Endodermal cell (in vitro differentiated cells): ENCODE measurements around the gene URM1. TPM values are rescaled to one million over a fixed set of nuclear protein-coding genes. Genes with fewer than 3 reads are reported as not detected.

Experiments used
- DNase-seq: peaks from one replicate; pipeline ENCODE4 v3.0.0-alpha.2; 2017
- H3K27ac ChIP-seq: 2 replicates; pipeline ENCODE4 v1.5.1; 2013; ENCODE audit warnings: mild to moderate bottlenecking, low read depth, low read length, moderate library complexity
- H3K27me3 ChIP-seq: 2 replicates; pipeline ENCODE4 v1.6.1; 2013; ENCODE audit warnings: mild to moderate bottlenecking, low read length, moderate library complexity; ENCODE audit not compliant: insufficient read depth, control insufficient read depth, poor library complexity, severe bottlenecking
- H3K36me3 ChIP-seq: 2 replicates; pipeline ENCODE4 v1.7.0; 2013; ENCODE audit warnings: mild to moderate bottlenecking, low read length, moderate library complexity; ENCODE audit not compliant: control insufficient read depth, insufficient read depth
- H3K4me1 ChIP-seq: one replicate; pipeline ENCODE4 v1.7.0; 2013; ENCODE audit warnings: low read length; ENCODE audit not compliant: control insufficient read depth, insufficient read depth
- H3K4me3 ChIP-seq: 2 replicates; pipeline ENCODE4 v1.5.1; 2013; ENCODE audit warnings: mild to moderate bottlenecking, low read length, moderate library complexity
- H3K9ac ChIP-seq: 2 replicates; pipeline ENCODE4 v1.6.1; 2013; ENCODE audit warnings: mild to moderate bottlenecking, low read length, moderate library complexity; ENCODE audit not compliant: poor library complexity, severe bottlenecking; ENCODE audit errors: extremely low read depth
- H3K9me3 ChIP-seq: 2 replicates; pipeline ENCODE4 v1.6.1; 2013; ENCODE audit warnings: mild to moderate bottlenecking, low read length, moderate library complexity; ENCODE audit not compliant: control insufficient read depth
- H3K27ac Mint-ChIP-seq: 2 replicates; pipeline ENCODE4 v1.8.0; 2020; ENCODE audit warnings: mixed read lengths
- H3K27me3 Mint-ChIP-seq: 2 replicates; pipeline ENCODE4 v1.8.0; 2021; ENCODE audit warnings: mild to moderate bottlenecking, mixed read lengths; ENCODE audit not compliant: insufficient read depth
- H3K36me3 Mint-ChIP-seq: 2 replicates; pipeline ENCODE4 v1.8.0; 2020; ENCODE audit warnings: low read depth, mixed read lengths
- H3K4me1 Mint-ChIP-seq: 2 replicates; pipeline ENCODE4 v1.8.0; 2020; ENCODE audit warnings: mixed read lengths
- H3K4me3 Mint-ChIP-seq: 2 replicates; pipeline ENCODE4 v1.8.0; 2020; ENCODE audit warnings: mild to moderate bottlenecking, moderate library complexity, mixed read lengths
- H3K9me3 Mint-ChIP-seq: 2 replicates; pipeline ENCODE4 v1.8.0; 2020; ENCODE audit warnings: mild to moderate bottlenecking, mixed read lengths
- WGBS, 2 experiments: methylation state at CpG; one replicate each; pipeline versions ENCODE4 v1.1.5 to v1.1.7; 2013; ENCODE audit warnings: missing lambda C conversion rate in 2 of 2, mixed read lengths in 1 of 2; ENCODE audit not compliant: insufficient coverage in 1 of 2, insufficient read length in 1 of 2; 5-methylcytosine and 5-hydroxymethylcytosine counted together
- total RNA-seq, 2 donors: library from RNA; stranded (reverse); fragmentation: NEBNext Ultra II Directional in 1 of 2; extraction: Animal tissue kit (Norgen Biotek cat#: 25700) in 1 of 2; gene quantifications; 2 replicates in 1 of 2; 3 replicates in 1 of 2; pipeline ENCODE4 v1.2.1, GENCODE V29; 2021
- TF ChIP-seq, protein P1 (sequence below): fragments of 200-600 bp; sonication (generic); conservative IDR thresholded peaks from 2 replicates; pipeline ENCODE4 v1.5.0; 2021; ENCODE audit warnings: antibody characterized with exemption, mild to moderate bottlenecking

URM1 gene
- total RNA-seq, 2 donors from 2014 or later, result 51.5 to 60.4 TPM

GRCh38 chr9:128405780-128406171 lies 34.6 kb downstream of the URM1 start:
- TF ChIP-seq, protein P1, sequence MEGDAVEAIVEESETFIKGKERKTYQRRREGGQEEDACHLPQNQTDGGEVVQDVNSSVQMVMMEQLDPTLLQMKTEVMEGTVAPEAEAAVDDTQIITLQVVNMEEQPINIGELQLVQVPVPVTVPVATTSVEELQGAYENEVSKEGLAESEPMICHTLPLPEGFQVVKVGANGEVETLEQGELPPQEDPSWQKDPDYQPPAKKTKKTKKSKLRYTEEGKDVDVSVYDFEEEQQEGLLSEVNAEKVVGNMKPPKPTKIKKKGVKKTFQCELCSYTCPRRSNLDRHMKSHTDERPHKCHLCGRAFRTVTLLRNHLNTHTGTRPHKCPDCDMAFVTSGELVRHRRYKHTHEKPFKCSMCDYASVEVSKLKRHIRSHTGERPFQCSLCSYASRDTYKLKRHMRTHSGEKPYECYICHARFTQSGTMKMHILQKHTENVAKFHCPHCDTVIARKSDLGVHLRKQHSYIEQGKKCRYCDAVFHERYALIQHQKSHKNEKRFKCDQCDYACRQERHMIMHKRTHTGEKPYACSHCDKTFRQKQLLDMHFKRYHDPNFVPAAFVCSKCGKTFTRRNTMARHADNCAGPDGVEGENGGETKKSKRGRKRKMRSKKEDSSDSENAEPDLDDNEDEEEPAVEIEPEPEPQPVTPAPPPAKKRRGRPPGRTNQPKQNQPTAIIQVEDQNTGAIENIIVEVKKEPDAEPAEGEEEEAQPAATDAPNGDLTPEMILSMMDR, result no peak
- Mint-ChIP-seq H3K9me3 (no peaks in the 10 kb centered on the region), H3K4me1 (peaks cover 10% of the 10 kb centered on the region), H3K27me3 (peaks cover 93% of the 10 kb centered on the region), H3K27ac (no peak overlapping the region), H3K36me3 (no peaks in the 10 kb centered on the region), H3K4me3 (no peak overlapping the region)
- 72 to 100% methylated on average over 3 to 7 of the region's 7 CpGs for whole genome bisulfite sequencing, 2 experiments
- Histone ChIP-seq H3K9me3 (no peaks in the 10 kb centered on the region), H3K27ac (peak overlapping the region; percentile 95), H3K9ac (no peak overlapping the region), H3K4me1 (no peaks in the 10 kb centered on the region), H3K36me3 (no peaks in the 10 kb centered on the region), H3K27me3 (peaks cover 46% of the 10 kb centered on the region), H3K4me3 (no peak overlapping the region)
- DNase-seq, result no peak

- Histone ChIP-seq H3K4me1 (no peaks in the 10 kb centered on the region), H3K36me3 (no peaks in the 10 kb centered on the region), H3K4me3 (no peak overlapping the region), H3K9me3 (no peaks in the 10 kb centered on the region), H3K9ac (no peak overlapping the region), H3K27me3 (peaks cover 45% of the 10 kb centered on the region), H3K27ac (peak overlapping the region; percentile 3)
- TF ChIP-seq, protein P1, result no peak
- Mint-ChIP-seq H3K4me3 (no peak overlapping the region), H3K4me1 (peaks cover 10% of the 10 kb centered on the region), H3K9me3 (no peaks in the 10 kb centered on the region), H3K27ac (no peak overlapping the region), H3K36me3 (no peaks in the 10 kb centered on the region), H3K27me3 (peaks cover 95% of the 10 kb centered on the region)
- DNase-seq, result no peak
- WGBS, 2 experiments, result 79 to 87% methylated on average over 9 of the region's 9 CpGs
These were observed 35.7 kb downstream of the URM1 start for GRCh38 chr9:128406848-128407391.

DNA sequence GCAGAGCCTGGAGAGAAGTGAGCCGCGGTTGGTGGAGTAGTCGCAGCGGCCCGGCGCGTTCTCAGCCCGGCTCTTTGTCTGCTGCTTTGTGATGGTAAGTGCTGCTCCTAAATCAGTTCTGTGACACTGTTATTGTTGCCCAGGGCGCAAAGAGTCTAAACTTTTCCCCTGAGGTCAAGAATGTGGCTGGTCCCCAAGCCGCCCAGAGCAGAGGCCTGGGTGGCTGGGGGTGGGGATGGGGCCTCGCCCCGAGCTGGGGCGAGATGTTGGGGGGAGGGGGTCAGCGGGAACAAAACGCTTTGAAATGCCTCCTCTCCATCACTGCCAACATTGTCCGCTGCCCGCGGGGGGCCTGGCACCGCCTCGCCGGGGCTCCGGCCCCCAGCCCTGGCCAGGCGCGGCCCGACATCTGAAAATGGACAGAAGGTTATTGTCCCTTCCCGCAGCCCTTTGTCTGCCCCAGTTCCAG lies 37.8 kb downstream of the URM1 start:
- Histone ChIP-seq H3K9me3 (no peaks in the 10 kb centered on the region), H3K36me3 (no peaks in the 10 kb centered on the region), H3K4me3 (no peak overlapping the region), H3K9ac (no peak overlapping the region), H3K27ac (peak overlapping the region; percentile 98), H3K27me3 (peaks cover 38% of the 10 kb centered on the region), H3K4me1 (no peaks in the 10 kb centered on the region)
- Mint-ChIP-seq H3K9me3 (peaks cover 2% of the 10 kb centered on the region), H3K4me3 (no peak overlapping the region), H3K27ac (no peak overlapping the region), H3K4me1 (peaks cover 10% of the 10 kb centered on the region), H3K36me3 (no peaks in the 10 kb centered on the region), H3K27me3 (peaks cover 87% of the 10 kb centered on the region)
- WGBS, 2 experiments, result 36 to 38% methylated on average over 8 to 23 of the region's 26 CpGs
- no peak for DNase-seq
- TF ChIP-seq, protein P1, result no peak
